ENCODE results near the gene TSHZ2.

The TSHZ2 gene

GRCh38 chr20:53163486-53163885 lies 191.3 kb downstream of the TSHZ2 start:
- DNase-seq (ENCODE audit: low read depth) = no peak

GRCh38 chr20:53164072-53164471 lies 191.9 kb downstream of the TSHZ2 start:
- DNase-seq (ENCODE audit: low read depth) = no peak

GRCh38 chr20:53165452-53165851 lies 193.3 kb downstream of the TSHZ2 start:
- no peak for DNase-seq (ENCODE audit: low read depth)

DNA sequence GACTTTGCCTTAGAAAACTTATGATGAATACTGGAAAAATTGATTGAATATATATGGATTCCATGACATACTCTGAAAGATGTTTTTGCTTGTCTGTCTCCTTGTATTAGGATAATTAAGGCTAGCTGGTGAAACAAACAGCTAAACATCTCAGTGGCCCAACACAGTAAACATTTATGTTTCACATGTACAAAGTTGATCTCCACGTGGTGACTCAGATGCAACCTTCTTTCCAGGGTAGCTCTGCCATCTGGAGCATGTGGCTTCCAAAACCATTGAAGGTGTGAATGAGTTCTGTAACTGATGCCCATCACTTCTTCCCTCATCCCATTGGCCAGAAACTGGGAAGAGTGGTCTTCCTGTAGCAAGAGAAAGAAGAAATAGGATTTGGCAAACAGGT lies 196.3 kb downstream of the TSHZ2 start:
- no peak for DNase-seq (ENCODE audit: low read depth)

GRCh38 chr20:53170196-53170595 lies 198.0 kb downstream of the TSHZ2 start:
- no peak for DNase-seq (ENCODE audit: low read depth)

GRCh38 chr20:53171065-53171464 lies 198.9 kb downstream of the TSHZ2 start:
- no peak for DNase-seq (ENCODE audit: low read depth)

GRCh38 chr20:53174454-53174853 lies 202.3 kb downstream of the TSHZ2 start:
- DNase-seq (ENCODE audit: low read depth) = no peak

- no peak for DNase-seq (ENCODE audit: low read depth)
Observed at GRCh38 chr20:53175135-53175780, 203.1 kb downstream of the TSHZ2 start.

DNA sequence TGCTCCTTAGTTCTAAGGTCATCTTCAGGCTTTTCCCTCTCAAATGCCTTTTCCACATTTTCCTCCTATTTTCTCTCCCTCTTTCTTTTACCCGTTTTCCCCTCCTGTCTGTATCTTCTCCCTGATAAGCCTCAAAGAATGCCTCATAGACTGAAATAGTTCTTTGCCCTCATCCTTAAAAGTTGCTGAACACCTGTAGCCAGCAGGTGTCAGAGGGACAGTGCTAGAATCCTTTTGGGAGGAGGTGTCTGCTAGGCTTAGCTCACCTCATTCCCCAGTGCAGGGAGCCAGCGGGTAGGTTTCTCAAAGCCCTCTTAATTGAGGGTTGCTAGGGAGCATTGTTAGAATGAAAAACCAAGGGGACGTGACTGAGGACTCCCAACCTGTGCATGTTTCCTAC lies 204.0 kb downstream of the TSHZ2 start:
- no peak for DNase-seq (ENCODE audit: low read depth)

GRCh38 chr20:53177687-53178086 lies 205.5 kb downstream of the TSHZ2 start:
- DNase-seq (ENCODE audit: low read depth) = no peak

- no peak for DNase-seq (ENCODE audit: low read depth)
Observed at GRCh38 chr20:53179749-53180148, 207.6 kb downstream of the TSHZ2 start.

DNA sequence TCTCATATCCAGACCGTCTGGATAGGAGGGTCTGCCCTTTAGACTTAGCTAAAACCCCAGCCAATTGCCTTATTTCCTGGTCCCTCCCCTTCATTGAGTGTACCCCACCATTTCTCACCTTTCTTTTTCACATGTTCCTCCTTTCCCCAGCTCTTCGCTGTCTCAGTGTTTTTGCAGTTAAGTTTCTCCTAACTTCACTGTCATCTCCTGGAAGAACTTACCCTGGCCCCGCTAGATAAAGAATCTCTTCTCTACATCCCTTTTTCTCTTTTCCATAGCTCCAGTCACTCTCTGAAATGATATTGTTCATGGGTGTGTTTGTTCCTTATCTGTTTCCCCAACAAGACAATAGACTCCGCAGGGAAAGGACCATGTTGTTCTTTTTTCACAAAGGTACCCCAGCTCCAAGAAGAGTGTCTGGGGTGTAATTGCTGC lies 208.8 kb downstream of the TSHZ2 start:
- no peak for DNase-seq (ENCODE audit: low read depth)

- no peak for DNase-seq (ENCODE audit: low read depth)
Observed at GRCh38 chr20:53181866-53182376, 209.8 kb downstream of the TSHZ2 start.

DNA sequence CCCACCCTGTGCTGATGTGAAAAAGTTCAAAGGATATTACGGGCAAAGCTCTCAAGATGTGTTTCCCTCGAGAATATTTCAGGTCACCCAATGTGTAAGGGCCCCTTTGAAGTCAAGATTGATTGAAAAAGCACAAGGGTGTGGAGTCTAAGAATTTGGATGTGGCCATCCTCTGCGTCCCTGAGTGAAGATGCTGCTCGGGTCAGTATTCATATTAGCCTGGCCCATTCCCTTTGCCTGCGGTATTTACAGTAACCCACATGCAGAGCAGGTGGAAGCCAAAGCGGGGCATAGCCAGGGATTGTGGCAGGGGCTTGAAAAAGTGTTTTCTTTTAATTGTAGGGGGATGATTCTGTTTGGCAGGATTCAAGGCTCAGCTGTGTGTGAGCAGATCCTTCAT lies 211.0 kb downstream of the TSHZ2 start:
- DNase-seq (ENCODE audit: low read depth) = no peak

GRCh38 chr20:53186635-53187034 lies 214.5 kb downstream of the TSHZ2 start:
- DNase-seq (ENCODE audit: low read depth) = no peak

DNA sequence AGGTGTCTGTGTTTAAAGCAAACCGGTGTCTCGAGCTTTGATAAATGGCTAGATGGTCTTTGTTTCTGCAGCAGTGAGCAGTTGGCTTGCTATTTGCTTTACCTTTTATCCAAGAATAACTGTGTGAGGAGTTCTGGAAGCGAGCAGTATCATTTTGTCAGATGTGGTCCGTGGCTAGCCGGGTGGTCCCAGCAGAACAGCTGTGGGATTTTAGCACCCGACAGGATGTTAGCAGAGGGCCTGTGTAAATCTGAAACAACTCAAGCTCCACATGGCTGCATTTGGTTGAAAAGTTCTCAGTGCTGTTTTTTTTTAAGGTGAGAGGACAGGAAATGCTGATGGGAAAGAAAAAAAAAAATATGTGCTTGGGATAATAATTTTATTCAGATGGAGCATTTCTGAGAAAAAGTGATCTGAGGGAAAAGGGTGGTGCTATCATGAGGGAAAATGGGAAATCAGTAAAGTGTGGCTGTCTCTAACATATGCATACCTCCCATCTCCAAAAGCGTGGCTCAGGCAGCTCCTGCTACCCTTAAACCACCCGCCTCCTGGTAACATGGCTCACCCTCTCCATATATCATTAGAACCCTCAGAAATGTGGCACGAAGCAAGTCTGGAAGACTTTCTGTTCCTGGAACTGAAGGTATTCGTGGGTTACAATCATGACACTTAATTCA lies 215.4 kb downstream of the TSHZ2 start:
- no peak for DNase-seq (ENCODE audit: low read depth)

DNA sequence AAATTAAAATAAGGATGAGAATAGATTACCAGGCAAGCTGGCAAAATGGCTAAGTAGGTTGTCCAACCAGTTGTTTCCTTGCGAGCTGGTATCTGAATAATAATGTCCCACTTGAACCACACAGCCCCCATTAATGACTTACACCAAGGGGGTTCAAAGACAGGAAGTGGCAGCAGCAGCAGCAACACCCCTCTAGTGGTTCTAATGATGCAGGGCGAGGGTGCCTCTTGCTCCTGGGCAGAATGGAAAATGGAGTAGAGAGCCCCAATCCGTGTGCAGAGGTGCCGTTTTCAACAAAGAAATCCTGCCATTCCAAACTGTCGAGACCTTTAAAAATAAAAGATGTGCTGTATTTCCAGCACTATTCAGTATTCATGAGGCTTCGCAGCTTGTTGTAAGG lies 218.1 kb downstream of the TSHZ2 start:
- DNase-seq (ENCODE audit: low read depth) = no peak

DNA sequence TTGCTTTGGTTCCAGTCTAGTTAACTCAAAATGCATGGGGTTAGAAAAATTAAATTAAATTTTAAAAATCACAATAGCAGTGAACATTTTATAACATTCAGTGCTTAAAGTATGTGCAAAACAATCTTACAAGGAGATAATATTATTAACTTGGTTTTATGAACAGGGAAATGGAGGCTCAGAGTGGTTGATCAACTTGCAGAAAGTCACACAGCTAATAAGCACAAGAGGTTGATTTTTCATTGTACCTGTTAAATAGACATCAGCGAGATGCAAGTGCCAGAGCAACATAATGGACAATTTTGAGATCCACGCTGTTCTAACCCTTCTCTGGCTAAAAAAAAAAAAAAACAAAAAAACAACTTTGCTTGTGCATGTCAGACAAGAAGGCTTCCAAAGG lies 219.8 kb downstream of the TSHZ2 start:
- no peak for DNase-seq (ENCODE audit: low read depth)

- DNase-seq (ENCODE audit: low read depth) = no peak
Observed at GRCh38 chr20:53194306-53195290, 222.4 kb downstream of the TSHZ2 start.

GRCh38 chr20:53195876-53196610 lies 223.9 kb downstream of the TSHZ2 start:
- DNase-seq (ENCODE audit: low read depth) = no peak

GRCh38 chr20:53201588-53201987 lies 229.4 kb downstream of the TSHZ2 start:
- no peak for DNase-seq (ENCODE audit: low read depth)

DNA sequence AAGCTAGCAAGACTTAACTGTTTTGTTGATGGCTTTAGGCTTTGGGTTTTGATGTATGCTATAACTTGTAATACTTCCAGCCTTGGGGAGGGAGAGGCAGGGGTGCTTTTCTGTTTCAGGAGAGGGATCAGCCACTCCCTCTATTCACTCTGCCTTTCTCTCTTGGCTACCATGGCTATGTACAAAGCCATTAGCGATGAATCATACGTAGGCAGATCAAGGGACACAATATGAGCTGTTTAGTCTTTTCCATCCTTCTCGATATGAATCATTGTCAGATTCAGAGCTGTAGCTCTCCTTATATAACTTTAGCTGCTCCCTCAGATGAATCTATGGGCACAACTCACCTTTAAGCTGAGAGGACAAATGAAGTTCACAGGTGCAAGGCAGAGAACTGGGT lies 230.6 kb downstream of the TSHZ2 start:
- no peak for DNase-seq (ENCODE audit: low read depth)
